ENCODE results near the gene CLIC1. TPM values are rescaled to one million over a fixed set of nuclear protein-coding genes. Genes with fewer than 3 reads are reported as not detected.
A peak's percentile ranks its signal among the peaks of the same experiment; 100 is the strongest.

The CLIC1 gene
- total RNA-seq, 1 experiment from 2014 or later, result 374 TPM

GRCh38 chr6:31765910-31766794 lies 29.8 kb upstream of the CLIC1 start:
- no peak overlapping the region for H3K4me3 ChIP-seq (ENCODE audit: low read depth, low read length)
- peaks cover 14% of the 10 kb centered on the region for H3K4me1 ChIP-seq
- no peaks in the 10 kb centered on the region for H3K9me3 ChIP-seq
- Mint-ChIP-seq H3K4me1 (ENCODE audit: low read depth, unreplicated experiment) (peaks cover 18% of the 10 kb centered on the region), H3K27ac (ENCODE audit: unreplicated experiment) (no peak overlapping the region), H3K27me3 (ENCODE audit: insufficient read depth, unreplicated experiment) (no peaks in the 10 kb centered on the region), H3K36me3 (ENCODE audit: insufficient read depth, unreplicated experiment) (peaks cover 9% of the 10 kb centered on the region), H3K9me3 (ENCODE audit: unreplicated experiment) (no peaks in the 10 kb centered on the region), H3K4me3 (ENCODE audit: unreplicated experiment) (no peak overlapping the region)
- no peaks in the 10 kb centered on the region for H3K27me3 ChIP-seq (replicated peaks; ENCODE audit: control insufficient read depth, insufficient read depth, low read length)
- no peak for TF ChIP-seq CTCF (IDR thresholded peaks at IDR 0.05; ENCODE audit: insufficient read depth in 1 of 2, low read depth in 1 of 2, low read length in 1 of 2, severe bottlenecking in 1 of 2, unreplicated experiment in 1 of 2)
- H3K36me3 ChIP-seq (ENCODE audit: control insufficient read depth, insufficient read depth, low read length), result 0 out of 2 replicates have a peak, but pooled peaks cover 1% of the 10 kb centered on the region
- ChIA-PET CTCF (interaction anchor here (0.7 kb wide), 1 partner anchor 36 kb away, joined by 3 read pairs; no protein-coding TSS in a partner anchor), POLR2A (no interaction called here)
- intact Hi-C loops (cut with micrococcal nuclease; ENCODE audit: unreplicated experiment), result no loop called here
- BruUV-seq (replicated peaks), result no TSS peak
- DNase-seq, result no peak

- Mint-ChIP-seq H3K9me3 (ENCODE audit: unreplicated experiment) (no peaks in the 10 kb centered on the region), H3K27ac (ENCODE audit: unreplicated experiment) (peak overlapping the region; percentile 53), H3K4me1 (ENCODE audit: low read depth, unreplicated experiment) (peaks cover 18% of the 10 kb centered on the region), H3K36me3 (ENCODE audit: insufficient read depth, unreplicated experiment) (peaks cover 11% of the 10 kb centered on the region), H3K27me3 (ENCODE audit: insufficient read depth, unreplicated experiment) (no peaks in the 10 kb centered on the region), H3K4me3 (ENCODE audit: unreplicated experiment) (no peak overlapping the region)
- intact Hi-C loops (cut with micrococcal nuclease; ENCODE audit: unreplicated experiment), result no loop called here
- no peak for TF ChIP-seq CTCF (IDR thresholded peaks at IDR 0.05; ENCODE audit: insufficient read depth in 1 of 2, low read depth in 1 of 2, low read length in 1 of 2, severe bottlenecking in 1 of 2, unreplicated experiment in 1 of 2)
- BruUV-seq (replicated peaks), result no TSS peak
- ChIA-PET CTCF (no interaction called here), POLR2A (no interaction called here)
- H3K36me3 ChIP-seq (ENCODE audit: control insufficient read depth, insufficient read depth, low read length), result 0 out of 2 replicates have a peak, but pooled peaks cover 1% of the 10 kb centered on the region
- H3K27me3 ChIP-seq (replicated peaks; ENCODE audit: control insufficient read depth, insufficient read depth, low read length), result no peaks in the 10 kb centered on the region
- DNase-seq, result no peak
- peaks cover 14% of the 10 kb centered on the region for H3K4me1 ChIP-seq
- H3K9me3 ChIP-seq, result no peaks in the 10 kb centered on the region
- H3K4me3 ChIP-seq (ENCODE audit: low read depth, low read length), result no peak overlapping the region
These were observed 29.2 kb upstream of the CLIC1 start for GRCh38 chr6:31765559-31765909.

- no peak for TF ChIP-seq CTCF (IDR thresholded peaks at IDR 0.05; ENCODE audit: insufficient read depth in 1 of 2, low read depth in 1 of 2, low read length in 1 of 2, severe bottlenecking in 1 of 2, unreplicated experiment in 1 of 2)
- BruUV-seq (replicated peaks), result no TSS peak
- CTCF ChIA-PET, result interaction anchor here (0.6 to 0.8 kb wide), 3 partner anchors 25 to 83 kb away, joined by 3 to 6 read pairs (median 3); partner anchors contain the start of genes ABHD16A and LY6G5C
- H3K36me3 ChIP-seq (ENCODE audit: control insufficient read depth, insufficient read depth, low read length), result 0 out of 2 replicates have a peak, but pooled peaks cover 1% of the 10 kb centered on the region
- H3K4me1 ChIP-seq, result peaks cover 9% of the 10 kb centered on the region
- H3K36me3 Mint-ChIP-seq (ENCODE audit: insufficient read depth, unreplicated experiment), result peaks cover 18% of the 10 kb centered on the region
- no peak overlapping the region for H3K4me3 Mint-ChIP-seq (ENCODE audit: unreplicated experiment)
- POLR2A ChIA-PET, result no interaction called here
- no peak overlapping the region for H3K4me3 ChIP-seq (ENCODE audit: low read depth, low read length)
- intact Hi-C loops (cut with micrococcal nuclease; ENCODE audit: unreplicated experiment), result no loop called here
- no peaks in the 10 kb centered on the region for H3K27me3 Mint-ChIP-seq (ENCODE audit: insufficient read depth, unreplicated experiment)
- H3K27ac Mint-ChIP-seq (ENCODE audit: unreplicated experiment), result no peak overlapping the region
- DNase-seq, result no peak
- H3K9me3 ChIP-seq, result no peaks in the 10 kb centered on the region
- no peaks in the 10 kb centered on the region for H3K27me3 ChIP-seq (replicated peaks; ENCODE audit: control insufficient read depth, insufficient read depth, low read length)
- no peaks in the 10 kb centered on the region for H3K9me3 Mint-ChIP-seq (ENCODE audit: unreplicated experiment)
- peaks cover 10% of the 10 kb centered on the region for H3K4me1 Mint-ChIP-seq (ENCODE audit: low read depth, unreplicated experiment)
These were observed 27.9 kb upstream of the CLIC1 start for GRCh38 chr6:31764198-31764597.
